LNCAP (cell line): ENCODE measurements around the gene ACCSL.

Experiments
- TF ChIP-seq, protein P1 (sequence below): fragments of 450-650 bp; IDR thresholded peaks from 2 replicates; pipeline ENCODE4 v1.5.1; 2017; ENCODE audit warnings: mild to moderate bottlenecking

The ACCSL gene

GRCh38 chr11:44005956-44006355 is 41.8 kb upstream of the ACCSL start:
- TF ChIP-seq, protein P1, sequence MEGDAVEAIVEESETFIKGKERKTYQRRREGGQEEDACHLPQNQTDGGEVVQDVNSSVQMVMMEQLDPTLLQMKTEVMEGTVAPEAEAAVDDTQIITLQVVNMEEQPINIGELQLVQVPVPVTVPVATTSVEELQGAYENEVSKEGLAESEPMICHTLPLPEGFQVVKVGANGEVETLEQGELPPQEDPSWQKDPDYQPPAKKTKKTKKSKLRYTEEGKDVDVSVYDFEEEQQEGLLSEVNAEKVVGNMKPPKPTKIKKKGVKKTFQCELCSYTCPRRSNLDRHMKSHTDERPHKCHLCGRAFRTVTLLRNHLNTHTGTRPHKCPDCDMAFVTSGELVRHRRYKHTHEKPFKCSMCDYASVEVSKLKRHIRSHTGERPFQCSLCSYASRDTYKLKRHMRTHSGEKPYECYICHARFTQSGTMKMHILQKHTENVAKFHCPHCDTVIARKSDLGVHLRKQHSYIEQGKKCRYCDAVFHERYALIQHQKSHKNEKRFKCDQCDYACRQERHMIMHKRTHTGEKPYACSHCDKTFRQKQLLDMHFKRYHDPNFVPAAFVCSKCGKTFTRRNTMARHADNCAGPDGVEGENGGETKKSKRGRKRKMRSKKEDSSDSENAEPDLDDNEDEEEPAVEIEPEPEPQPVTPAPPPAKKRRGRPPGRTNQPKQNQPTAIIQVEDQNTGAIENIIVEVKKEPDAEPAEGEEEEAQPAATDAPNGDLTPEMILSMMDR: no peak

- TF ChIP-seq, protein P1: no peak
Observed at GRCh38 chr11:44006917-44007361, 40.8 kb upstream of the ACCSL start.

- TF ChIP-seq, protein P1: no peak
Observed at GRCh38 chr11:44007481-44008087, 40.2 kb upstream of the ACCSL start.

DNA sequence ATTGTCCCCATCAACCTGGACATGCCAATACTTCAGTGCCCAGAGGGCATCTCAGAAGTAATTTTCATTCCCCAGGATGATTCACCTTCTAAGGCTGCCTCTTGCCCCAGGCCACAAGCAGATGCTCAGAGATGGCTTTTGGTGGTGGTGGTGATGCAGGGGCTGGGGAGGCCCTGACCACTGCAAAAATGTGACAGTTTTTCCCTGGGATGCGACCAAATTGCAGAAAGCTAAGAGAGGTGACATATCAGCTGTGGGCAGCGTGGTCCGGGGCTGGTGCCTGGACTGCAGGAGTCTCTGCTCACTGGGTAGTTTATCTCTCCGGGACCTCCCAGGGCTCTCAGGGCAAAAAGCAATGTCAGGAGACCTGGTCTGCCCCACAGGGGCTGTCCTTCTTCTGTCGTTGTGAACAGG is 39.7 kb upstream of the ACCSL start:
- TF ChIP-seq, protein P1: no peak

GRCh38 chr11:44008698-44009097 is 39.1 kb upstream of the ACCSL start:
- TF ChIP-seq, protein P1: no peak

DNA sequence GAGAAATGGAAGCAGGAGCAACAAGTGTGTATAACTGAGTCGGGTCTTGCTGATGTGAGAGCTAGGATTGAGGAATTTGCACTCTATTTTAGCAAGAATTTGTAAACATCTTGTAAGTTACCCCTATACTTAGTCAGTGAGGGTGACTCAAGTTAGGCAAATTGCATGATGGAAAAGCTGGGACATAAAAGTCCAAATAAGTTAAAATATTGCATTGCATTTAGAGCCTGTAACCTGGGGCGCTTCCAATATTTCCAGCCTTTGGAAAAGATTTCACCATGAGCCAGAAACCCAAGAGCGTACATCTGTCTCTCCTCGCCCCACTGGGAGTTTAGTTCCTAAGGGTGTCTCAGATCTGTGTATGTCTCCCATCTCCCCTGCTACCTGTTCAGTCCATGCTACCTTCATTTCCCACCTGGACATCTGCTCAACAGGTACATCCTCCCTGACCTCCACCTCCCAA is 37.0 kb upstream of the ACCSL start:
- TF ChIP-seq, protein P1: no peak

DNA sequence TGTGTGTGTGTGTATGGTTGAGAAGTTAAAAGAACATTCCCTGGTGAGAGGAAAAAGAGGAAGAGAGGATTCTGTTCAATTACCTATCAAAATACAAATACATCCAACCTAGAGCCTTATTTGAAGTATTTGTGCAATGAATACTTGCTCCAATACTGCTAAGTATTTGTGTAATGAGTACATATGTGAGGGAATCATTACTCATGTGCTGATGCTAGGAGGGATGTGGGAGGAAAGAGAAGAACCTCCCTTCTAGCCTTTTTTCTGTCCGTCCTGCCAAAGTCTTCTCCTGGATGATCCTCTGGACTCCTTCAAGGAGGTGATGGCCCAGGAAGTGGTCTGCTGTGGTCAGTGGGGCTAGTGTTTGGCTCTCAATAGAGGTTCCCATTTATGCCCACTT is 36.0 kb upstream of the ACCSL start:
- TF ChIP-seq, protein P1: no peak
